HepG2 (cell line): ENCODE measurements around the gene ACSF3. TPM values are rescaled to one million over a fixed set of nuclear protein-coding genes. Genes with fewer than 3 reads are reported as not detected.

Experiments
- CEBPB ChIP-seq: IDR thresholded peaks from 2 replicates; pipeline ENCODE4 v1.6.1; 2011; ENCODE audit warnings: low read depth, low read length, improper control_type of control experiment, borderline replicate concordance
- HIVEP1 ChIP-seq: sonication (generic); formaldehyde crosslinking; IDR thresholded peaks from 2 replicates; pipeline ENCODE4 v1.4.0; 2020; ENCODE audit warnings: mild to moderate bottlenecking, missing genetic modification reagents
- HMG20A ChIP-seq: IDR thresholded peaks from 2 replicates; pipeline ENCODE4 v1.6.1; 2016; ENCODE audit warnings: borderline replicate concordance
- NCOA2 ChIP-seq: sonication (generic); formaldehyde crosslinking; IDR thresholded peaks from 2 replicates; pipeline ENCODE4 v1.8.0; 2022; ENCODE audit warnings: inconsistent platforms
- NFIB ChIP-seq: sonication (generic); formaldehyde crosslinking; IDR thresholded peaks from 2 replicates; pipeline ENCODE4 v1.9.0; 2021; ENCODE audit warnings: missing genetic modification reagents, mild to moderate bottlenecking, borderline replicate concordance
- PHF20 ChIP-seq: sonication (generic); formaldehyde crosslinking; IDR thresholded peaks from 2 replicates; pipeline ENCODE4 v1.5.0; 2020; ENCODE audit warnings: mild to moderate bottlenecking, missing genetic modification reagents
- PHF8 ChIP-seq: sonication (generic); formaldehyde crosslinking; IDR thresholded peaks from 2 replicates; pipeline ENCODE4 v1.5.0; 2020; ENCODE audit warnings: missing genetic modification reagents
- REL ChIP-seq: sonication (generic); formaldehyde crosslinking; conservative IDR thresholded peaks from 2 replicates; pipeline ENCODE4 v1.8.0; 2022; ENCODE audit warnings: mild to moderate bottlenecking, missing genetic modification reagents, moderate library complexity
- SMAD9 ChIP-seq: sonication (generic); formaldehyde crosslinking; IDR thresholded peaks from 2 replicates; pipeline ENCODE4 v1.5.1; 2020; ENCODE audit warnings: mild to moderate bottlenecking, missing genetic modification reagents
- TBL1XR1 ChIP-seq: fragments of 150-350 bp; IDR thresholded peaks from 2 replicates; pipeline ENCODE4 v1.6.1; 2014; ENCODE audit warnings: borderline replicate concordance, low read length; ENCODE audit not compliant: partially characterized antibody
- U2AF1 ChIP-seq: fragments of 200-400 bp; formaldehyde crosslinking; optimal IDR thresholded peaks from 2 replicates; pipeline ENCODE3; 2017; ENCODE audit warnings: mild to moderate bottlenecking, low read depth, low read length
- ZFP82 ChIP-seq: sonication (generic); formaldehyde crosslinking; IDR thresholded peaks from 2 replicates; pipeline ENCODE4 v1.5.1; 2020; ENCODE audit warnings: mild to moderate bottlenecking, missing genetic modification reagents, borderline replicate concordance
- ZNF143 ChIP-seq: sonication (generic); formaldehyde crosslinking; IDR thresholded peaks from 2 replicates; pipeline ENCODE4 v1.4.0; 2020; ENCODE audit warnings: missing genetic modification reagents
- ZNF589 ChIP-seq: sonication (generic); formaldehyde crosslinking; conservative IDR thresholded peaks from 2 replicates; pipeline ENCODE4 v1.8.0; 2022; ENCODE audit warnings: mild to moderate bottlenecking, moderate library complexity, missing genetic modification reagents
- ZNF781 ChIP-seq: sonication (generic); formaldehyde crosslinking; IDR thresholded peaks from 2 replicates; pipeline ENCODE4 v1.5.1; 2020; ENCODE audit warnings: borderline replicate concordance, mild to moderate bottlenecking, missing genetic modification reagents; ENCODE audit errors: not compliant biosample characterization
- polyA plus RNA-seq, 8 experiments: library from polyadenylated mRNA; depleted of rRNA in 3 of 8; stranded (reverse) in 7 of 8; unstranded in 1 of 8; fragments of >200 nt; fragmentation: Illumina TruSeq in 4 of 8; extraction: Trizol in 4 of 8; gene quantifications; 2 replicates each; pipeline versions ENCODE4 v1.2.1 to v1.2.3, GENCODE V29; 2011 to 2016; ENCODE audit warnings: low read depth in 4 of 8, missing spikeins in 1 of 8, mixed read lengths in 1 of 8; ENCODE audit not compliant: insufficient read depth in 1 of 8
- total RNA-seq, 5 experiments: library from RNA; depleted of rRNA; stranded (reverse); fragments of >200 nt; fragmentation: Illumina TruSeq; extraction: Trizol; gene quantifications; 2 replicates each; pipeline ENCODE4 v1.2.3, GENCODE V29; 2016; ENCODE audit warnings: low read depth in 1 of 5
- TF ChIP-seq, protein P1 (sequence below): sonication (generic); formaldehyde crosslinking; IDR thresholded peaks from 2 replicates; pipeline ENCODE4 v1.9.0; 2022; ENCODE audit warnings: low read depth, missing genetic modification reagents
- TF ChIP-seq, protein P2 (sequence below): sonication (generic); formaldehyde crosslinking; IDR thresholded peaks from 2 replicates; pipeline ENCODE4 v1.5.1; 2020; ENCODE audit warnings: missing genetic modification reagents, mild to moderate bottlenecking, borderline replicate concordance
- TF ChIP-seq, protein P3 (sequence below), 2 experiments: fragments of 450-650 bp in 1 of 2; sonication (generic) in 1 of 2; formaldehyde crosslinking in 1 of 2; IDR thresholded peaks; 2 replicates each; pipeline versions ENCODE4 v1.6.1 to v1.8.0; 2016 to 2022; ENCODE audit warnings: antibody characterized with exemption in 1 of 2, mild to moderate bottlenecking in 1 of 2, missing genetic modification reagents in 1 of 2

The ACSF3 gene
- total and polyA plus RNA-seq, 2 of the 13 experiments (the other 11 are each of a cell fraction or from before 2014, with no cell fraction given) = 14.9 to 30.6 TPM

DNA sequence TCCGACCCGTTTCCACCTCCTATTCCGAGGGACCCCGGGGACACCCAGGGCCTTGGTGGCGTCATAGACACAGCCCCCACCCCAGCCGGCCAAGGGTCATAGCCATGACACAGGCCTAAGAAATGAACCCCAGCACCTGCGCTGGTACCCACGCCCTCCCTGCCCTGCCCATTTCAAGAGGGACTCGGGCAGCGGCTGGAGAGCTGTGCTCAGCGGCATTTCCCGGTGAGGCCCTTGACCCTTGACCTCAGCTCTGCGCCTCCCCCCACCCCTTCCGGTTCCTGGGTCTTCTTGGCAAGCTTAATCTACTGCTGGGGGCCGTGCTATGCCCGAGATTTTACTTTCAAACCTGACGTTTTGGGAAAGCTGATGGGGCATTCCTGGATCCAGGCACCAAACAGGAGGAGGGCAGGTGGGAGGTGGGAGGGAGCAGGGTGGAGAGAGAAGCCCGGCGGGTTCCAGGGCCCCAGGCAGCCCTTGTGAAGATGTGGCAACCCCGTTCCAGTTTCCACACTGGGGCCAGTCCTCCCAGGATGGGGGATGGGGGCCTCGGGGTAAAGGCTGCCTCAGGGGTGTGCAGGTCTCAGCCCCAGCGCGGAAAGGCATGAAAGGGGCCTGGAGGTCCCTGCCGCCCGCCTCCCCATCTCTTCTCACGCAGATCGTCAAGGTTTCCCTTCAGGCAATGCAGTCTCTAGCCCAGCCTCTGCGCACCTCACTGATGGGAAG is 106.6 kb downstream of the ACSF3 start, which contains the start of gene SLC22A31 (continued):
- no peak for TF ChIP-seq ZNF781 (CRISPR knock-in tag)
- peak; percentile 79 for TF ChIP-seq HIVEP1
- peak; percentile 49; the same call in 1 of the 2 replicates for TF ChIP-seq PHF20
- TF ChIP-seq, protein P1, sequence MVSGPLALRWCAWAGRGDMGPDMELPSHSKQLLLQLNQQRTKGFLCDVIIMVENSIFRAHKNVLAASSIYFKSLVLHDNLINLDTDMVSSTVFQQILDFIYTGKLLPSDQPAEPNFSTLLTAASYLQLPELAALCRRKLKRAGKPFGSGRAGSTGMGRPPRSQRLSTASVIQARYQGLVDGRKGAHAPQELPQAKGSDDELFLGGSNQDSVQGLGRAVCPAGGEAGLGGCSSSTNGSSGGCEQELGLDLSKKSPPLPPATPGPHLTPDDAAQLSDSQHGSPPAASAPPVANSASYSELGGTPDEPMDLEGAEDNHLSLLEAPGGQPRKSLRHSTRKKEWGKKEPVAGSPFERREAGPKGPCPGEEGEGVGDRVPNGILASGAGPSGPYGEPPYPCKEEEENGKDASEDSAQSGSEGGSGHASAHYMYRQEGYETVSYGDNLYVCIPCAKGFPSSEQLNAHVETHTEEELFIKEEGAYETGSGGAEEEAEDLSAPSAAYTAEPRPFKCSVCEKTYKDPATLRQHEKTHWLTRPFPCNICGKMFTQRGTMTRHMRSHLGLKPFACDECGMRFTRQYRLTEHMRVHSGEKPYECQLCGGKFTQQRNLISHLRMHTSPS (CRISPR knock-in tag) = peak; percentile 81
- no peak for TF ChIP-seq NFIB (CRISPR knock-in tag)
- TF ChIP-seq SMAD9 = no peak
- TF ChIP-seq NCOA2 (CRISPR knock-in tag) = no peak
- TF ChIP-seq ZNF143 (CRISPR knock-in tag) = no peak
- no peak for TF ChIP-seq REL (CRISPR knock-in tag)
- TF ChIP-seq, protein P2, sequence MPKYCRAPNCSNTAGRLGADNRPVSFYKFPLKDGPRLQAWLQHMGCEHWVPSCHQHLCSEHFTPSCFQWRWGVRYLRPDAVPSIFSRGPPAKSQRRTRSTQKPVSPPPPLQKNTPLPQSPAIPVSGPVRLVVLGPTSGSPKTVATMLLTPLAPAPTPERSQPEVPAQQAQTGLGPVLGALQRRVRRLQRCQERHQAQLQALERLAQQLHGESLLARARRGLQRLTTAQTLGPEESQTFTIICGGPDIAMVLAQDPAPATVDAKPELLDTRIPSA (CRISPR knock-in tag) = 0 out of 2 replicates have a peak, but pooled peaks have one; percentile 60
- peak; percentile 47; the same call in 1 of the 2 replicates for TF ChIP-seq PHF8 (CRISPR knock-in tag)
- TF ChIP-seq ZFP82 (CRISPR knock-in tag) = no peak
- no peak for TF ChIP-seq ZNF589 (CRISPR knock-in tag)
- TF ChIP-seq CEBPB = peak; percentile 79; the same call in 1 of the 2 replicates
- no peak for TF ChIP-seq TBL1XR1
- TF ChIP-seq U2AF1 = peak; percentile 90
- TF ChIP-seq, protein P3, sequence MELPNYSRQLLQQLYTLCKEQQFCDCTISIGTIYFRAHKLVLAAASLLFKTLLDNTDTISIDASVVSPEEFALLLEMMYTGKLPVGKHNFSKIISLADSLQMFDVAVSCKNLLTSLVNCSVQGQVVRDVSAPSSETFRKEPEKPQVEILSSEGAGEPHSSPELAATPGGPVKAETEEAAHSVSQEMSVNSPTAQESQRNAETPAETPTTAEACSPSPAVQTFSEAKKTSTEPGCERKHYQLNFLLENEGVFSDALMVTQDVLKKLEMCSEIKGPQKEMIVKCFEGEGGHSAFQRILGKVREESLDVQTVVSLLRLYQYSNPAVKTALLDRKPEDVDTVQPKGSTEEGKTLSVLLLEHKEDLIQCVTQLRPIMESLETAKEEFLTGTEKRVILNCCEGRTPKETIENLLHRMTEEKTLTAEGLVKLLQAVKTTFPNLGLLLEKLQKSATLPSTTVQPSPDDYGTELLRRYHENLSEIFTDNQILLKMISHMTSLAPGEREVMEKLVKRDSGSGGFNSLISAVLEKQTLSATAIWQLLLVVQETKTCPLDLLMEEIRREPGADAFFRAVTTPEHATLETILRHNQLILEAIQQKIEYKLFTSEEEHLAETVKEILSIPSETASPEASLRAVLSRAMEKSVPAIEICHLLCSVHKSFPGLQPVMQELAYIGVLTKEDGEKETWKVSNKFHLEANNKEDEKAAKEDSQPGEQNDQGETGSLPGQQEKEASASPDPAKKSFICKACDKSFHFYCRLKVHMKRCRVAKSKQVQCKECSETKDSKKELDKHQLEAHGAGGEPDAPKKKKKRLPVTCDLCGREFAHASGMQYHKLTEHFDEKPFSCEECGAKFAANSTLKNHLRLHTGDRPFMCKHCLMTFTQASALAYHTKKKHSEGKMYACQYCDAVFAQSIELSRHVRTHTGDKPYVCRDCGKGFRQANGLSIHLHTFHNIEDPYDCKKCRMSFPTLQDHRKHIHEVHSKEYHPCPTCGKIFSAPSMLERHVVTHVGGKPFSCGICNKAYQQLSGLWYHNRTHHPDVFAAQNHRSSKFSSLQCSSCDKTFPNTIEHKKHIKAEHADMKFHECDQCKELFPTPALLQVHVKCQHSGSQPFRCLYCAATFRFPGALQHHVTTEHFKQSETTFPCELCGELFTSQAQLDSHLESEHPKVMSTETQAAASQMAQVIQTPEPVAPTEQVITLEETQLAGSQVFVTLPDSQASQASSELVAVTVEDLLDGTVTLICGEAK (IDR thresholded peaks at IDR 0.05) = no peak
- TF ChIP-seq, protein P3 (CRISPR knock-in tag; IDR thresholded peaks at IDR 0.05) = peak; percentile 34; the same call in 1 of the 2 replicates
- TF ChIP-seq HMG20A (CRISPR knock-in tag) = no peak; the same call in 1 of the 2 replicates
